ENCODE data around the gene TOP2B.
A peak's percentile ranks its signal among the peaks of the same experiment; 100 is the strongest.

TOP2B gene

GRCh38 chr3:25588441-25589103, 76.1 kb downstream of the TOP2B start:
- no peak overlapping the region for H2BK120ac ChIP-seq (ENCODE audit: insufficient read depth, low read length, poor library complexity)
- no peaks in the 10 kb centered on the region for H3K36me3 ChIP-seq (ENCODE audit: control insufficient read depth in 1 of 2, insufficient read depth in 2 of 2, low read length in 2 of 2)
- no peak overlapping the region for H3K4ac ChIP-seq (ENCODE audit: low read depth, low read length)
- no peak overlapping the region for H3K14ac ChIP-seq (ENCODE audit: low read length)
- H3K9ac ChIP-seq (ENCODE audit: low read length), result no peak overlapping the region
- H2BK5ac ChIP-seq (ENCODE audit: low read depth, low read length, poor library complexity), result no peak overlapping the region
- peaks cover 15% of the 10 kb centered on the region for H3K79me1 ChIP-seq (ENCODE audit: low read length)
- H2AK5ac ChIP-seq (ENCODE audit: low read length), result no peak overlapping the region
- H2AFZ ChIP-seq (ENCODE audit: insufficient read depth, low read length, poor library complexity), result no peak overlapping the region
- no CpG with 5 or more reads among the region's 8 CpGs for WGBS (ENCODE audit: extremely low coverage, insufficient coverage, insufficient read length)
- H3K18ac ChIP-seq (ENCODE audit: low read length), result no peak overlapping the region
- no peaks in the 10 kb centered on the region for H3K27me3 ChIP-seq (ENCODE audit: insufficient read depth, low read length)
- no peak overlapping the region for H2BK12ac ChIP-seq (ENCODE audit: low read length)
- no peak overlapping the region for H4K12ac ChIP-seq (ENCODE audit: low read depth, low read length)
- H4K91ac ChIP-seq (ENCODE audit: low read depth, low read length), result no peak overlapping the region
- H3K23ac ChIP-seq (ENCODE audit: low read length), result no peak overlapping the region
- H4K8ac ChIP-seq (ENCODE audit: low read depth, low read length), result no peak overlapping the region
- H3K4me2 ChIP-seq (ENCODE audit: low read length), result no peak overlapping the region
- H3K27ac ChIP-seq (ENCODE audit: low read depth, low read length), result no peak overlapping the region
- H3K79me2 ChIP-seq (ENCODE audit: control insufficient read depth, insufficient read depth, low read length, poor library complexity), result peaks cover 1% of the 10 kb centered on the region
- no peak overlapping the region for H3K4me3 ChIP-seq (ENCODE audit: low read depth, low read length)
- no peaks in the 10 kb centered on the region for H3K9me3 ChIP-seq (ENCODE audit: insufficient read depth, low read depth, low read length)
- DNase-seq, result no peak
- H3K4me1 ChIP-seq (ENCODE audit: control insufficient read depth in 1 of 2, insufficient read depth in 2 of 2, low read length in 2 of 2), result peaks cover 4 to 10% of the 10 kb centered on the region in 2 experiments

DNA sequence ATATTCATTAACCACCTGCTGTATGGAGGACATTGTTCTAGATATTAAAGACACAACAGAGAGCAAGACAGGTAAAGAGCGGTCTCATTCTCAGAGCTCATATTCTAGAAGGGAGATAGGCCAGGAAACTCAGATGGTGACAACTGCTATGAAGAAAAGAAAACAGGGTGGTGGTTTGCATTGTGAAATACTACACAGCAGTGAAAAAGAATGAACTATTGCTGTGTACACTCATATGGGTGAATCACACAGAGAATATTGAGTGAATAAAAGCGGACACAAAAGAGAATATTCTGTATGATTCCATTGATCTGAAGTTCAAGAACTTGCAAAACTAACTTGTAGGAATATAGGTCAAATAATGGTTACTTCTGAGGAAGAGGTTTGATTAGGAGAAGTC, 76.7 kb downstream of the TOP2B start:
- Histone ChIP-seq H3K4me1 (ENCODE audit: control insufficient read depth in 1 of 2, insufficient read depth in 2 of 2, low read length in 2 of 2) (peaks cover 4 to 10% of the 10 kb centered on the region in 2 experiments), H3K14ac (ENCODE audit: low read length) (no peak overlapping the region), H3K36me3 (ENCODE audit: control insufficient read depth in 1 of 2, insufficient read depth in 2 of 2, low read length in 2 of 2) (peaks cover 0 to 2% of the 10 kb centered on the region in 2 experiments), H3K27me3 (ENCODE audit: insufficient read depth, low read length) (no peaks in the 10 kb centered on the region), H3K9me3 (ENCODE audit: insufficient read depth, low read depth, low read length) (no peaks in the 10 kb centered on the region), H3K27ac (ENCODE audit: low read depth, low read length) (no peak overlapping the region), H2BK120ac (ENCODE audit: insufficient read depth, low read length, poor library complexity) (no peak overlapping the region), H3K18ac (ENCODE audit: low read length) (no peak overlapping the region), H3K79me1 (ENCODE audit: low read length) (peaks cover 14% of the 10 kb centered on the region), H2AFZ (ENCODE audit: insufficient read depth, low read length, poor library complexity) (no peak overlapping the region), H4K91ac (ENCODE audit: low read depth, low read length) (no peak overlapping the region), H3K23ac (ENCODE audit: low read length) (no peak overlapping the region), H2BK5ac (ENCODE audit: low read depth, low read length, poor library complexity) (no peak overlapping the region), H2BK12ac (ENCODE audit: low read length) (no peak overlapping the region), H3K9ac (ENCODE audit: low read length) (no peak overlapping the region), H3K4me2 (ENCODE audit: low read length) (no peak overlapping the region), H3K79me2 (ENCODE audit: control insufficient read depth, insufficient read depth, low read length, poor library complexity) (no peaks in the 10 kb centered on the region), H2AK5ac (ENCODE audit: low read length) (no peak overlapping the region), H3K4ac (ENCODE audit: low read depth, low read length) (no peak overlapping the region), H4K12ac (ENCODE audit: low read depth, low read length) (no peak overlapping the region), H4K8ac (ENCODE audit: low read depth, low read length) (no peak overlapping the region), H3K4me3 (ENCODE audit: low read depth, low read length) (no peak overlapping the region)
- no CpG with 5 or more reads among the region's 2 CpGs for WGBS (ENCODE audit: extremely low coverage, insufficient coverage, insufficient read length)
- DNase-seq, result peak in 1 of 2 donors; percentile 27

DNA sequence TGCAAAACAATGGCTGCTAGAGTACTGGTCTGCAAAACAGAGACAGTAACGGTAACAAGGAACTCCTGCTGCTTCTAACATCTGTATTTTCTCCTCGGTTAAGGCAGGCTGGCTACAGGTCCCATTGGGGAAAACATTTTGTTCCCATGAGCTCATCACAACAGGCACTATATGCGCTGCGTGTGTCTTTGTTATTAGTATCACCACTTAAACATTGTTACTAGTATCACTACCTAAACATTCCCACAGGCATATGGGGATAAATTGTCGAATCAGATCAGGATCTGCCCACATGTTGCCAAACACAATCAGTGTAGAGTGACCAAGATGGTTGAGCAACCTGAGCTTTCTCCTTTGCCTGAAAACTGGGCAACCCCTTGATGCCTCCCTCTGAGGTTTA, 77.2 kb downstream of the TOP2B start:
- H3K9me3 ChIP-seq (ENCODE audit: insufficient read depth, low read depth, low read length), result no peaks in the 10 kb centered on the region
- no peak overlapping the region for H3K27ac ChIP-seq (ENCODE audit: low read depth, low read length)
- H3K4me1 ChIP-seq (ENCODE audit: control insufficient read depth in 1 of 2, insufficient read depth in 2 of 2, low read length in 2 of 2), result peaks cover 4 to 7% of the 10 kb centered on the region in 2 experiments
- H3K9ac ChIP-seq (ENCODE audit: low read length), result no peak overlapping the region
- no peak overlapping the region for H2BK5ac ChIP-seq (ENCODE audit: low read depth, low read length, poor library complexity)
- no peak overlapping the region for H4K91ac ChIP-seq (ENCODE audit: low read depth, low read length)
- no peak overlapping the region for H4K8ac ChIP-seq (ENCODE audit: low read depth, low read length)
- no peak overlapping the region for H2AK5ac ChIP-seq (ENCODE audit: low read length)
- peaks cover 11% of the 10 kb centered on the region for H3K79me1 ChIP-seq (ENCODE audit: low read length)
- H2AFZ ChIP-seq (ENCODE audit: insufficient read depth, low read length, poor library complexity), result no peak overlapping the region
- no peak overlapping the region for H3K4me2 ChIP-seq (ENCODE audit: low read length)
- no peak overlapping the region for H4K12ac ChIP-seq (ENCODE audit: low read depth, low read length)
- H2BK12ac ChIP-seq (ENCODE audit: low read length), result no peak overlapping the region
- H3K79me2 ChIP-seq (ENCODE audit: control insufficient read depth, insufficient read depth, low read length, poor library complexity), result no peaks in the 10 kb centered on the region
- H2BK120ac ChIP-seq (ENCODE audit: insufficient read depth, low read length, poor library complexity), result no peak overlapping the region
- no peak overlapping the region for H3K4ac ChIP-seq (ENCODE audit: low read depth, low read length)
- no peak overlapping the region for H3K14ac ChIP-seq (ENCODE audit: low read length)
- WGBS (ENCODE audit: extremely low coverage, insufficient coverage, insufficient read length), result no CpG with 5 or more reads among the region's 5 CpGs
- H3K36me3 ChIP-seq (ENCODE audit: control insufficient read depth in 1 of 2, insufficient read depth in 2 of 2, low read length in 2 of 2), result peaks cover 0 to 2% of the 10 kb centered on the region in 2 experiments
- H3K27me3 ChIP-seq (ENCODE audit: insufficient read depth, low read length), result no peaks in the 10 kb centered on the region
- peak in 1 of 2 donors; percentile 28 for DNase-seq
- no peak overlapping the region for H3K23ac ChIP-seq (ENCODE audit: low read length)
- H3K4me3 ChIP-seq (ENCODE audit: low read depth, low read length), result no peak overlapping the region
- H3K18ac ChIP-seq (ENCODE audit: low read length), result no peak overlapping the region

DNA sequence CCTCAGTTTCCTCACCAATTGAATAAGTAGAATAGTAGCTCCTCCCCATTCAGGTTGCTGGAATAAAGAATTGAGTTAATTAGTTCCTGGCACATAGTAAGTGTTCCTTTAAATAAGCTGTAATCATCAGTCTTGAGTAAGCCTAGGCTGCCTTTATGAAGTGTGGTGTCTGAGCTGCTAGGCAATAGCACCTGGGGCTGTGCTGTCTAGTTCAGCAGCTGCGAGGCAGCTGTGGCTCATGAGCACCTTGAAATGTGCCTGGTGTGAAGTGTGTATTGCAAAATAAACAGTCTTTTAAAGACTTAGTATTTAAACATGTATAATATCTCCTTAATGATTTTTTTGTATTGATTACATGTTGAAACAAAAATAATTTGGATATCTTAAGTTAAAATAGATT, 77.6 kb downstream of the TOP2B start:
- Histone ChIP-seq H2BK12ac (ENCODE audit: low read length) (no peak overlapping the region), H2AK5ac (ENCODE audit: low read length) (no peak overlapping the region), H3K79me2 (ENCODE audit: control insufficient read depth, insufficient read depth, low read length, poor library complexity) (no peaks in the 10 kb centered on the region), H3K9me3 (ENCODE audit: insufficient read depth, low read depth, low read length) (no peaks in the 10 kb centered on the region), H3K4me3 (ENCODE audit: low read depth, low read length) (no peak overlapping the region), H3K14ac (ENCODE audit: low read length) (no peak overlapping the region), H3K4me1 (ENCODE audit: control insufficient read depth in 1 of 2, insufficient read depth in 2 of 2, low read length in 2 of 2) (peaks cover 4% of the 10 kb centered on the region in 2 experiments), H2BK120ac (ENCODE audit: insufficient read depth, low read length, poor library complexity) (no peak overlapping the region), H3K27me3 (ENCODE audit: insufficient read depth, low read length) (no peaks in the 10 kb centered on the region), H2BK5ac (ENCODE audit: low read depth, low read length, poor library complexity) (no peak overlapping the region), H3K36me3 (ENCODE audit: control insufficient read depth in 1 of 2, insufficient read depth in 2 of 2, low read length in 2 of 2) (peaks cover 0 to 5% of the 10 kb centered on the region in 2 experiments), H3K27ac (ENCODE audit: low read depth, low read length) (no peak overlapping the region), H3K4me2 (ENCODE audit: low read length) (no peak overlapping the region), H3K4ac (ENCODE audit: low read depth, low read length) (no peak overlapping the region), H3K79me1 (ENCODE audit: low read length) (peaks cover 11% of the 10 kb centered on the region), H3K23ac (ENCODE audit: low read length) (no peak overlapping the region), H3K18ac (ENCODE audit: low read length) (no peak overlapping the region), H4K91ac (ENCODE audit: low read depth, low read length) (no peak overlapping the region), H2AFZ (ENCODE audit: insufficient read depth, low read length, poor library complexity) (no peak overlapping the region), H4K12ac (ENCODE audit: low read depth, low read length) (no peak overlapping the region), H3K9ac (ENCODE audit: low read length) (no peak overlapping the region), H4K8ac (ENCODE audit: low read depth, low read length) (no peak overlapping the region)
- no CpG with 5 or more reads among the region's 1 CpG for WGBS (ENCODE audit: extremely low coverage, insufficient coverage, insufficient read length)
- peak; percentile 64 to 71 for DNase-seq

All from trophoblast cell (in vitro differentiated cells and primary cell).